GM12878 (cell line): Measurements from ENCODE around the gene RIMS1. TPM values are rescaled to one million over a fixed set of nuclear protein-coding genes. Genes with fewer than 3 reads are reported as not detected.
A peak's percentile ranks its signal among the peaks of the same experiment; 100 is the strongest.

ENCODE experiments used
- ATAC-seq: fragments of 200-7000 bp; cut with Tn5 transposase; 3 replicates; pipeline ENCODE4 v1.9.1; 2020; ENCODE audit warnings: mild to moderate bottlenecking, moderate library complexity
- BruUV-seq: library from RNA; stranded (reverse); fragments of 400-500 nt; replicated peaks from 2 replicates; lab custom pipeline; 2021; lab: Mats Ljungman, UMichigan
- CTCF ChIA-PET: fragments of 300-600 bp; sonication (Branson Sonifier 250); formaldehyde crosslinking; extraction: SDS; loops from one replicate; lab custom pipeline; 2021; ENCODE audit warnings: inconsistent platforms; lab: Yijun Ruan, JAX
- POLR2A ChIA-PET: fragments of 350-600 bp; formaldehyde crosslinking; extraction: SDS; loops from one replicate; lab custom pipeline; 2021; ENCODE audit warnings: inconsistent platforms; lab: Charles Lee
- RAD21 ChIA-PET: fragments of 300-600 bp; sonication (Branson Sonifier 250); formaldehyde crosslinking; loops from one replicate; lab custom pipeline; 2023; ENCODE audit warnings: antibody characterized with exemption; ENCODE audit not compliant: unreplicated experiment; lab: Charles Lee
- SMC1A ChIA-PET: fragments of 300-600 bp; sonication (Branson Sonifier 250); formaldehyde crosslinking; loops from one replicate; lab custom pipeline; 2023; ENCODE audit not compliant: unreplicated experiment, uncharacterized antibody; lab: Charles Lee
- DNase-seq: peaks from one replicate; pipeline ENCODE4 v3.0.0-alpha.2; 2011; ENCODE audit warnings: low read depth, low spot score
- FAIRE-seq: peaks from 3 replicates; lab custom pipeline; 2011; peaks lifted over from hg19 to GRCh38; lab: Jason Lieb, UNC
- H2AFZ ChIP-seq: 2 replicates; pipeline ENCODE4 v1.6.0; 2011; ENCODE audit warnings: low read depth, low read length, control low read depth; ENCODE audit not compliant: control insufficient read depth
- H3K27ac ChIP-seq: 2 replicates; pipeline ENCODE4 v1.5.1; 2011; ENCODE audit warnings: control low read depth; ENCODE audit not compliant: control insufficient read depth, insufficient read depth
- H3K27me3 ChIP-seq, 2 experiments: replicated peaks in 1 of 2; 2 replicates each; pipeline versions ENCODE4 v1.6.0 to v1.6.1; 2011; ENCODE audit warnings: low read length in 1 of 2; ENCODE audit not compliant: control insufficient read depth in 2 of 2, insufficient read depth in 2 of 2
- H3K36me3 ChIP-seq, 2 experiments: 2 replicates each; pipeline ENCODE4 v1.5.1; 2011; ENCODE audit warnings: low read length in 1 of 2; ENCODE audit not compliant: control insufficient read depth in 2 of 2, insufficient read depth in 2 of 2
- H3K4me1 ChIP-seq: 2 replicates; pipeline ENCODE4 v1.6.1; 2011; ENCODE audit warnings: mild to moderate bottlenecking, low read length, moderate library complexity, mixed read lengths; ENCODE audit not compliant: control insufficient read depth, insufficient read depth
- H3K4me2 ChIP-seq: 2 replicates; pipeline ENCODE4 v1.6.0; 2011; ENCODE audit warnings: control low read depth; ENCODE audit not compliant: control insufficient read depth, insufficient read depth
- H3K4me3 ChIP-seq: fragments of 200-600 bp; sonication (generic); 2 replicates; pipeline ENCODE4 v1.5.1; 2016
- H3K79me2 ChIP-seq: 2 replicates; pipeline ENCODE4 v1.6.0; 2011; ENCODE audit warnings: low read length; ENCODE audit not compliant: control insufficient read depth, insufficient read depth
- H3K9ac ChIP-seq: 2 replicates; pipeline ENCODE4 v1.8.0; 2011; ENCODE audit warnings: low read length, control low read depth, mixed read lengths; ENCODE audit not compliant: control insufficient read depth, insufficient read depth
- H3K9me3 ChIP-seq: replicated peaks from 3 replicates; pipeline ENCODE4 v1.5.1; 2011; ENCODE audit warnings: mild to moderate bottlenecking, low read length; ENCODE audit not compliant: control insufficient read depth, insufficient read depth
- H4K20me1 ChIP-seq: 2 replicates; pipeline ENCODE4 v1.6.0; 2011; ENCODE audit not compliant: control insufficient read depth, insufficient read depth
- CREB1 ChIP-seq: IDR thresholded peaks from 2 replicates; pipeline ENCODE4 v1.6.1; 2012; ENCODE audit warnings: low read depth, mild to moderate bottlenecking, inconsistent platforms
- EP300 ChIP-seq, 2 experiments: fragments of 150-350 bp in 1 of 2; IDR thresholded peaks; 2 replicates each; pipeline ENCODE4 v1.6.1; 2011 to 2012; ENCODE audit warnings: low read depth in 2 of 2, low read length in 2 of 2, borderline replicate concordance in 1 of 2, improper control_type of control experiment in 1 of 2, inconsistent platforms in 1 of 2; ENCODE audit not compliant: control insufficient read depth in 1 of 2
- NFXL1 ChIP-seq: fragments of 450-650 bp; IDR thresholded peaks from 2 replicates; pipeline ENCODE4 v1.6.1; 2017; ENCODE audit warnings: antibody characterized with exemption, mild to moderate bottlenecking, borderline replicate concordance
- POU2F2 ChIP-seq: IDR thresholded peaks from 3 replicates; pipeline ENCODE4 v1.6.1; 2011; ENCODE audit warnings: low read depth, mild to moderate bottlenecking, low read length, borderline replicate concordance
- WGBS: methylation state at CpG from one replicate; pipeline ENCODE4 v1.1.6; 2016; ENCODE audit warnings: low lambda C conversion rate; ENCODE audit not compliant: insufficient replicate concordance, insufficient coverage; ENCODE audit errors: missing lambda C conversion rate; 5-methylcytosine and 5-hydroxymethylcytosine counted together
- in situ Hi-C: fragments of 300-500 bp; cut with MboI; formaldehyde crosslinking; loops from 9 replicates; pipeline ENCODE4 v1.14.3; 2018; ENCODE audit warnings: mixed read lengths
- intact Hi-C: fragments of 100-400 bp; cut with micrococcal nuclease; formaldehyde crosslinking; loops from one replicate; pipeline ENCODE4 v1.14.2; 2022; ENCODE audit not compliant: unreplicated experiment
- polyA plus RNA-seq, 11 experiments: library from polyadenylated mRNA; depleted of rRNA in 4 of 11; unstranded in 6 of 11; stranded (reverse) in 5 of 11; fragments of >200 nt; fragmentation: Nextera tagmentation in 4 of 11; fragmentation: Illumina TruSeq in 1 of 11; extraction: Ambion mirVana in 4 of 11; extraction: Trizol in 1 of 11; gene quantifications; 1 replicate in 1 of 11; 2 replicates in 10 of 11; pipeline versions ENCODE4 v1.2.1 to v1.2.3, GENCODE V29; 2011 to 2016; ENCODE audit warnings: inconsistent platforms in 2 of 11, missing spikeins in 2 of 11, low read depth in 1 of 11
- total RNA-seq, 4 experiments: library from RNA; depleted of rRNA in 3 of 4; stranded (reverse); fragments of >200 nt in 3 of 4; fragmentation: Illumina TruSeq in 1 of 4; extraction: Trizol in 1 of 4; gene quantifications; 2 replicates each; pipeline versions ENCODE4 v1.2.1 to v1.2.3, GENCODE V29; 2013 to 2021
- TF ChIP-seq, protein P1 (sequence below): fragments of 450-650 bp; IDR thresholded peaks from 2 replicates; pipeline ENCODE4 v1.6.1; 2017; ENCODE audit warnings: mild to moderate bottlenecking
- TF ChIP-seq, protein P2 (sequence below): IDR thresholded peaks from 2 replicates; pipeline ENCODE4 v1.6.1; 2012; ENCODE audit warnings: low read depth, low read length, improper control_type of control experiment

RIMS1 gene
- total and polyA plus RNA-seq, 10 of the 15 experiments (the other 5 are each of a cell fraction or from before 2014, with no cell fraction given) = 0.05 to 0.76 (median 0.23) TPM

DNA sequence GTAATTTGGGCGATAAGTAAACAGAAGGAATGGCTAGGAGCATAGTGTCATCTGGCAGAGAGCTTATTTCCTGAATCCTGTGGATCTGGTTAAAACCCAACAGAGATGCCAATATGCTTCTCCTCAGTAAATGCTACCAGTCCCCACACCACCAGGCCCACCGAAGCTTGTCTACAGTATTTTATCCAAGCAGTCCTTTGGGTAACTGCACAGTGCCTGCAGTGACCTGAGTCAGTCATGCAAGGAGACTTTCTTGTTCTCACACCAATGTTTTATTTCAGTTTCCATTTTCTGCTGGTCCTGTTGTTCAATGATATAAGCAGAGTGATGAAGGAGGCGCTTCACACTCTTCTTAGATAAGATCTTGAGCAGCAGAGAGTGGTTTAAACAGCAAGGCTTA, 326.3 kb downstream of the RIMS1 start:
- DNase-seq = no peak
- Histone ChIP-seq H3K9me3 (no peaks in the 10 kb centered on the region), H4K20me1 (no peaks in the 10 kb centered on the region), H2AFZ (no peak overlapping the region), H3K4me1 (no peaks in the 10 kb centered on the region), H3K36me3 (no peaks in the 10 kb centered on the region), H3K27me3 (no peaks in the 10 kb centered on the region), H3K4me2 (no peak overlapping the region), H3K79me2 (no peaks in the 10 kb centered on the region), H3K9ac (no peak overlapping the region), H3K4me3 (no peak overlapping the region), H3K27ac (no peak overlapping the region)
- WGBS = 33% methylated on average over 3 of the region's 3 CpGs
- RAD21 ChIA-PET = no interaction called here
- intact Hi-C loops (no loop called here), in situ Hi-C loops (no loop called here)
- ATAC-seq = peak; percentile 38; the same call in 1 of the 3 replicates
- TF ChIP-seq CREB1 (no peak), EP300 (IDR thresholded peaks at IDR 0.05; ENCODE audit: borderline replicate concordance in 1 of 2, control insufficient read depth in 1 of 2, low read depth in 2 of 2, low read length in 2 of 2) (no peak), NFXL1 (no peak), POU2F2 (no peak)
- TF ChIP-seq, protein P1, sequence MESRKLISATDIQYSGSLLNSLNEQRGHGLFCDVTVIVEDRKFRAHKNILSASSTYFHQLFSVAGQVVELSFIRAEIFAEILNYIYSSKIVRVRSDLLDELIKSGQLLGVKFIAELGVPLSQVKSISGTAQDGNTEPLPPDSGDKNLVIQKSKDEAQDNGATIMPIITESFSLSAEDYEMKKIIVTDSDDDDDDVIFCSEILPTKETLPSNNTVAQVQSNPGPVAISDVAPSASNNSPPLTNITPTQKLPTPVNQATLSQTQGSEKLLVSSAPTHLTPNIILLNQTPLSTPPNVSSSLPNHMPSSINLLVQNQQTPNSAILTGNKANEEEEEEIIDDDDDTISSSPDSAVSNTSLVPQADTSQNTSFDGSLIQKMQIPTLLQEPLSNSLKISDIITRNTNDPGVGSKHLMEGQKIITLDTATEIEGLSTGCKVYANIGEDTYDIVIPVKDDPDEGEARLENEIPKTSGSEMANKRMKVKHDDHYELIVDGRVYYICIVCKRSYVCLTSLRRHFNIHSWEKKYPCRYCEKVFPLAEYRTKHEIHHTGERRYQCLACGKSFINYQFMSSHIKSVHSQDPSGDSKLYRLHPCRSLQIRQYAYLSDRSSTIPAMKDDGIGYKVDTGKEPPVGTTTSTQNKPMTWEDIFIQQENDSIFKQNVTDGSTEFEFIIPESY = no peak
- TF ChIP-seq, protein P2, sequence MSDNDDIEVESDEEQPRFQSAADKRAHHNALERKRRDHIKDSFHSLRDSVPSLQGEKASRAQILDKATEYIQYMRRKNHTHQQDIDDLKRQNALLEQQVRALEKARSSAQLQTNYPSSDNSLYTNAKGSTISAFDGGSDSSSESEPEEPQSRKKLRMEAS = no peak
- SMC1A ChIA-PET = no interaction called here
- CTCF ChIA-PET = interaction anchor here (0.6 to 0.8 kb wide), 2 partner anchors 9 to 964 kb away, joined by 4 to 5 read pairs; no protein-coding TSS in a partner anchor
- FAIRE-seq = peak; percentile 57
- no TSS peak for BruUV-seq
- POLR2A ChIA-PET = no interaction called here
